GM21576 (cell line): Measurements from ENCODE around the gene GRK1.

Experiments
- ATAC-seq: cut with Tn5 transposase; IDR thresholded peaks from one replicate; pipeline ENCODE4 v1.9.1; 2021; ENCODE audit warnings: mild to moderate bottlenecking, moderate library complexity; ENCODE audit not compliant: unreplicated experiment

Gene GRK1

GRCh38 chr13:113631341-113632095, 35.5 kb upstream of the GRK1 start:
- ATAC-seq: no peak

GRCh38 chr13:113632706-113633484, 34.1 kb upstream of the GRK1 start:
- no peak for ATAC-seq

- no peak for ATAC-seq
Measured at GRCh38 chr13:113633485-113633873, 33.5 kb upstream of the GRK1 start.

GRCh38 chr13:113634279-113635047, 32.6 kb upstream of the GRK1 start:
- ATAC-seq: no peak

- no peak for ATAC-seq
Measured at GRCh38 chr13:113635048-113635420, 32.0 kb upstream of the GRK1 start.

- ATAC-seq: no peak
Measured at GRCh38 chr13:113635709-113636108, 31.3 kb upstream of the GRK1 start.

- no peak for ATAC-seq
Measured at GRCh38 chr13:113636266-113636963, 30.6 kb upstream of the GRK1 start.

GRCh38 chr13:113637262-113638160, 29.5 kb upstream of the GRK1 start:
- no peak for ATAC-seq

GRCh38 chr13:113638173-113638746, 28.8 kb upstream of the GRK1 start:
- no peak for ATAC-seq

- ATAC-seq: no peak
Measured at GRCh38 chr13:113638806-113639205, 28.2 kb upstream of the GRK1 start.

GRCh38 chr13:113639616-113640262, 27.3 kb upstream of the GRK1 start:
- no peak for ATAC-seq

- no peak for ATAC-seq
Measured at GRCh38 chr13:113641426-113641825, 25.6 kb upstream of the GRK1 start.

- ATAC-seq: no peak
Measured at GRCh38 chr13:113642563-113642962, 24.5 kb upstream of the GRK1 start.

- no peak for ATAC-seq
Measured at GRCh38 chr13:113643593-113643992, 23.4 kb upstream of the GRK1 start.

- ATAC-seq: no peak
Measured at GRCh38 chr13:113644800-113645199, 22.2 kb upstream of the GRK1 start.

- ATAC-seq: no peak
Measured at GRCh38 chr13:113645329-113645728, 21.7 kb upstream of the GRK1 start.

GRCh38 chr13:113646376-113646775, 20.6 kb upstream of the GRK1 start:
- ATAC-seq: no peak

- ATAC-seq: no peak
Measured at GRCh38 chr13:113646921-113647340, 20.1 kb upstream of the GRK1 start.
